Ovary (tissue), 9 donors: ENCODE results near the gene PRR36. TPM values are rescaled to one million over a fixed set of nuclear protein-coding genes. Genes with fewer than 3 reads are reported as not detected.
"Not testable (repeated sequence)": the region's sequence is repeated elsewhere in the genome, so short reads cannot be mapped to it uniquely, and the experiment has no call there.

Experiments used
- DNase-seq, 5 donors: peaks; one replicate each; pipeline ENCODE4 v3.0.0-alpha.2; 2019 to 2020
- H3K27ac ChIP-seq, 2 donors: fragments of 200-600 bp; one replicate each; pipeline versions ENCODE4 v1.5.1 to v1.8.0; 2019 to 2022
- H3K27me3 ChIP-seq: fragments of 200-600 bp; one replicate; pipeline ENCODE4 v1.8.0; 2022
- H3K36me3 ChIP-seq: fragments of 200-600 bp; sonication (generic); one replicate; pipeline ENCODE4 v1.5.1; 2019
- H3K4me1 ChIP-seq: one replicate; pipeline ENCODE4 v1.8.1; 2013; ENCODE audit warnings: mild to moderate bottlenecking, moderate library complexity; ENCODE audit not compliant: insufficient read depth
- H3K4me3 ChIP-seq: fragments of 200-600 bp; sonication (generic); one replicate; pipeline ENCODE4 v1.5.1; 2017
- H3K9me3 ChIP-seq, 2 donors: fragments of 200-600 bp in 1 of 2; sonication (generic) in 1 of 2; one replicate each; pipeline versions ENCODE4 v1.5.1 to v1.8.1; 2013 to 2019; ENCODE audit warnings: mild to moderate bottlenecking in 1 of 2, moderate library complexity in 1 of 2
- EP300 ChIP-seq: sonication (generic); formaldehyde crosslinking; IDR thresholded peaks from one replicate; pipeline ENCODE4 v1.6.1; 2017; ENCODE audit warnings: antibody characterized with exemption
- POLR2A ChIP-seq: fragments of 450-650 bp; IDR thresholded peaks from one replicate; pipeline ENCODE4 v1.6.1; 2017; ENCODE audit warnings: antibody characterized with exemption, mild to moderate bottlenecking, moderate library complexity
- WGBS, 3 donors: extraction: QIAGEN DNeasy Blood & Tissue Kit in 1 of 3; methylation state at CpG; one replicate each; pipeline versions ENCODE4 v1.1.5 to v1.1.7; 2013 to 2017; 5-methylcytosine and 5-hydroxymethylcytosine counted together
- intact Hi-C, 4 donors: fragments of 100-400 bp; cut with DNase I; formaldehyde crosslinking; loops; one replicate each; pipeline versions ENCODE4 v1.11.0 to v1.15.1; 2022 to 2023
- polyA plus RNA-seq, 2 donors: library from polyadenylated mRNA; stranded (reverse); fragments of 200-250 nt in 1 of 2; fragments of 350-450 nt in 1 of 2; fragmentation: Illumina TruSeq in 1 of 2; extraction: RNeasy Lipid Tissue Mini Kit (QIAGEN cat#74804) in 1 of 2; gene quantifications; one replicate each; pipeline ENCODE4 v1.2.3, GENCODE V29; 2013 to 2014
- total RNA-seq, 7 donors: library from RNA; depleted of rRNA in 2 of 7; stranded (reverse); fragments of >200 nt in 2 of 7; fragmentation: NEBNext Ultra II Directional in 3 of 7; extraction: Animal tissue kit (Norgen Biotek cat#: 25700) in 3 of 7; gene quantifications; one replicate each; pipeline versions ENCODE4 v1.1.0 to v1.2.4, GENCODE V29; 2016 to 2023
- TF ChIP-seq, protein P1 (sequence below), 3 donors: fragments of 450-650 bp in 2 of 3; fragments of 200-600 bp in 1 of 3; IDR thresholded peaks; one replicate each; pipeline versions ENCODE4 v1.5.1 to v1.8.0; 2016 to 2022; ENCODE audit warnings: antibody characterized with exemption in 3 of 3, mild to moderate bottlenecking in 1 of 3
- donor health status: DM: no; HTN: no; CAD: no; lungs with moderate emphysema.
- donor health status: DM: no; HTN: no; CAD: no.
- donor health status: Bipolar disorder and iron deficiency.
- donor health status: DM: yes; HTN: yes; CAD: no.
- donor health status: DM: no; HTN: no; CAD: no.
- donor health status: DM: yes; HTN: yes; CAD: no.

The PRR36 gene
- total and polyA plus RNA-seq, 9 donors: 0.05 to 2.2 (median 0.60) TPM

DNA sequence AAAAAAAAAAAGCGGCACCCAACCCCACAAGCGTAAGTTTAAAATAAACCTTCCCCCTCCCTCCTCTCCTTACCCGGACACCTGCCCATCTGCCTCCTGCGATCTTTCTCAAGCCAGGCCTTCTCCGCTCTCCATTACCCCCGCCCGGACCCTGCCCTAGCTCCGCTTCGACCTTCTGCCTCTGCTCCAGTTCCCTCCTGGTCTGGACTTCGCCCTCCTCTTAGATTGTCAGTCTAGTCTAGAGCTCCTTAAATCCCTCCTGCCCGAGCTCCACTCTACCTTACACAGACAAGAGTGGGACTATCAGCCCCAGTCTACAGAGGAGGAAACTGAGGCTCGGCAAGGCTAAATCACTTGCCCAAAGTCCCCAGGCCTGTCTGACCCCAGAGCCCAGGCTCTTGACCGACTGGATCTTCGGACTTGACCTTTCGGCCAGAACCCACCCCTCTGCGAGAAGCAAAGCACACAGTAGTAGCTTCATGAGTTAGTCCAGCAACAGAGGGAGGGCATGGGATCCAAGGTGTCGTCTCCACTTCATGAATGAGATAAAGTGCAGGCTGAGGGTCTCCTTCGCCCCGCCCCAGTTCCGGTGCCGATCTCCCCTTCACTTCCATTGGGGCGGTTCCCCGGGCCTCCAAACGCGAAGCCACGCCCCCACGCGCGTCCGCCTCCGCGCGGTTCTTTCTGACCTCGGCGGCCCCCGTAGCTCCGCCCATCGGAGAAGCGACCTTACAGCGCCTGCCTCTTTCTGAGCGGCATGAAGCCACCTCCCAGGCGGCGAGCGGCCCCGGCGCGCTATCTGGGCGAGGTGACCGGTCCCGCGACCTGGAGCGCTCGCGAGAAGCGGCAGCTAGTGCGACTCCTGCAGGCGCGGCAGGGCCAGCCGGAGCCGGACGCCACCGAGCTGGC is 45.7 kb upstream of the PRR36 start, which contains the start of gene SNAPC2:
TSS of gene SNAPC2 (plus strand) at position 729 of the 909 bp plus-strand sequence. CDS start at position 758, 29 bp downstream.
- H3K4me1 ChIP-seq: peaks cover 25% of the 10 kb centered on the region
- 11 to 16% (median 11%) methylated on average over 51 to 62 of the region's 62 CpGs for WGBS, 3 donors
- intact Hi-C loops: no loop called here
- peak; percentile 50 for TF ChIP-seq POLR2A
- TF ChIP-seq, protein P1, sequence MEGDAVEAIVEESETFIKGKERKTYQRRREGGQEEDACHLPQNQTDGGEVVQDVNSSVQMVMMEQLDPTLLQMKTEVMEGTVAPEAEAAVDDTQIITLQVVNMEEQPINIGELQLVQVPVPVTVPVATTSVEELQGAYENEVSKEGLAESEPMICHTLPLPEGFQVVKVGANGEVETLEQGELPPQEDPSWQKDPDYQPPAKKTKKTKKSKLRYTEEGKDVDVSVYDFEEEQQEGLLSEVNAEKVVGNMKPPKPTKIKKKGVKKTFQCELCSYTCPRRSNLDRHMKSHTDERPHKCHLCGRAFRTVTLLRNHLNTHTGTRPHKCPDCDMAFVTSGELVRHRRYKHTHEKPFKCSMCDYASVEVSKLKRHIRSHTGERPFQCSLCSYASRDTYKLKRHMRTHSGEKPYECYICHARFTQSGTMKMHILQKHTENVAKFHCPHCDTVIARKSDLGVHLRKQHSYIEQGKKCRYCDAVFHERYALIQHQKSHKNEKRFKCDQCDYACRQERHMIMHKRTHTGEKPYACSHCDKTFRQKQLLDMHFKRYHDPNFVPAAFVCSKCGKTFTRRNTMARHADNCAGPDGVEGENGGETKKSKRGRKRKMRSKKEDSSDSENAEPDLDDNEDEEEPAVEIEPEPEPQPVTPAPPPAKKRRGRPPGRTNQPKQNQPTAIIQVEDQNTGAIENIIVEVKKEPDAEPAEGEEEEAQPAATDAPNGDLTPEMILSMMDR (IDR thresholded peaks at IDR 0.05): peak in 1 of 3 donors; percentile 41
- TF ChIP-seq EP300: peak; percentile 35
- peak within 1 kb of the TSS; percentile 96 for H3K4me3 ChIP-seq
- H3K9me3 ChIP-seq: no peaks in the 10 kb centered on the region
- peaks cover 6% of the 10 kb centered on the region for H3K27me3 ChIP-seq
- DNase-seq: peak; percentile 96 to 99 (median 97)
- no peaks in the 10 kb centered on the region for H3K36me3 ChIP-seq
- H3K27ac ChIP-seq: peak within 1 kb of the TSS in 1 of 2 donors; percentile 78

DNA sequence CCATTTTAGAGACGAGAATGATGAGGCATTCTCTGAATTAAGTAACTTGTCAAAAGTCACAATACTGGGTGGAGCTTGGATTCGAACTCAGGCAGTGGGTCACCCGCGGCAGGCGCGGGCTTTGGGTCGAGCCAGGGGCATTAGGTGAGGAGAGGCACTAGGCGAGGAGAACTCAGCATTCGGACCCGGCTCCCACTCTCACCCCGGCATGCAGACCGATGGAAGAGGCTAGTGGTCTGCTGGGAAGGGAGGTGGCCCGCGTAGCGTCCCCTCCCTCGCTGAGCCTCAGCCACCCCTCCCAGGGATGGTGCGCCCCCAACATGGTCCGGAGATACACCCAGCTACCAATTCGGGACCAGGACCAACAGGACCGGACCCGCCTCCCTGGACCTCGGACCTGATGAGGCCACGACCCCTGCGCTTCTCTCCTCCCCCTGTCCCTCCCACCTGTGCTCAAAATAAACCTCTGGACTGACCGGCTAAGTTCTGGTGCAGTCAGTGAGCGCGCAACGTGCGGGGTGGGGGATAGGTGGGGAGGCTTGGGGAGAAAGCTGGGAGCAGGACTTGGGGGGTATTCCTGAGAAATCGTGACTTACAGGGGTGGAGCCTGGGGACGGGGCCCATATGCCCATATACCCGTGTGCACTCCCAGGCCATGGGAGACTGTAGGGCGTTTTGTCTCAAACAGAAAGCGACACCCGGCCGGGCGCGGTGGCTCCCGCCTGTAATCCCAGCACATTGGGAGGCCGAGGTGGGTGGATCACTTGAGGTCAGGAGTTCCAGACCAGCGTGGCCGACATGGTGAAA is 44.6 kb upstream of the PRR36 start:
- intact Hi-C loops: no loop called here
- no peak overlapping the region for H3K27ac ChIP-seq
- no peaks in the 10 kb centered on the region for H3K36me3 ChIP-seq
- no peak for TF ChIP-seq POLR2A
- TF ChIP-seq, protein P1 (IDR thresholded peaks at IDR 0.05): no peak
- no peak for TF ChIP-seq EP300
- peaks cover 6% of the 10 kb centered on the region for H3K27me3 ChIP-seq
- H3K9me3 ChIP-seq: no peaks in the 10 kb centered on the region
- H3K4me1 ChIP-seq: peaks cover 21% of the 10 kb centered on the region
- WGBS, 3 donors: 44 to 64% (median 47%) methylated on average over 42 of the region's 42 CpGs
- no peak overlapping the region for H3K4me3 ChIP-seq
- peak in 3 of 5 donors; percentile 53 to 56 (median 56) for DNase-seq

DNA sequence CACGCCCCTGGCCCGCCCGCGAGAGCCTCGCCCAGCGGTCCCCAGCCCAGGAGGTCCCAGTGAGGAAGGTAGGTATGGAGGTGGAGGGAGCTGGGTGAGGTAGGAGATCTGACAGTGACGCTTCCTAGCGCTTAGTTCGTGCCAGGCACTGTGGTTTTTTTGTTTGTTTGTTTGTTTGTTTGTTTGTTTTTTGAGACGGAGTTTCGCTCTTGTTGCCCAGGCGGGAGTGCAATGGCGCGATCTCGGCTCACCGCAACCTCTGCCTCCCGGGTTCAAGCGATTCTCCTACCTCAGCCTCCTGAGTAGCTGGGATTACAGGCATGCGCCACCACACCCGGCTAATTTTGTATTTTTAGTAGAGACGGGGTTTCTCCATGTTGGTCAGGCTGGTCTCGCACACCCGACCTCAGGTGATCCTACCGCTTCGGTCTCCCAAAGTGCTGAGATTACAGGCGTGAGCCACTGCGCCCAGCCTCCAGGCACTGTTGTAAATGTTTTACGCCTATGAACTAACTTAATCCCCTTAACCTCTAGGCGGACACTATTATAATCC is 43.9 kb upstream of the PRR36 start:
- H3K9me3 ChIP-seq, DNase-seq, H3K27ac ChIP-seq, H3K4me3 ChIP-seq, H3K27me3 ChIP-seq, intact Hi-C loops, H3K36me3 ChIP-seq: not testable (repeated sequence)
- peaks cover 21% of the 10 kb centered on the region for H3K4me1 ChIP-seq
- whole genome bisulfite sequencing, 3 donors: 34 to 45% (median 35%) methylated on average over 29 of the region's 29 CpGs

DNA sequence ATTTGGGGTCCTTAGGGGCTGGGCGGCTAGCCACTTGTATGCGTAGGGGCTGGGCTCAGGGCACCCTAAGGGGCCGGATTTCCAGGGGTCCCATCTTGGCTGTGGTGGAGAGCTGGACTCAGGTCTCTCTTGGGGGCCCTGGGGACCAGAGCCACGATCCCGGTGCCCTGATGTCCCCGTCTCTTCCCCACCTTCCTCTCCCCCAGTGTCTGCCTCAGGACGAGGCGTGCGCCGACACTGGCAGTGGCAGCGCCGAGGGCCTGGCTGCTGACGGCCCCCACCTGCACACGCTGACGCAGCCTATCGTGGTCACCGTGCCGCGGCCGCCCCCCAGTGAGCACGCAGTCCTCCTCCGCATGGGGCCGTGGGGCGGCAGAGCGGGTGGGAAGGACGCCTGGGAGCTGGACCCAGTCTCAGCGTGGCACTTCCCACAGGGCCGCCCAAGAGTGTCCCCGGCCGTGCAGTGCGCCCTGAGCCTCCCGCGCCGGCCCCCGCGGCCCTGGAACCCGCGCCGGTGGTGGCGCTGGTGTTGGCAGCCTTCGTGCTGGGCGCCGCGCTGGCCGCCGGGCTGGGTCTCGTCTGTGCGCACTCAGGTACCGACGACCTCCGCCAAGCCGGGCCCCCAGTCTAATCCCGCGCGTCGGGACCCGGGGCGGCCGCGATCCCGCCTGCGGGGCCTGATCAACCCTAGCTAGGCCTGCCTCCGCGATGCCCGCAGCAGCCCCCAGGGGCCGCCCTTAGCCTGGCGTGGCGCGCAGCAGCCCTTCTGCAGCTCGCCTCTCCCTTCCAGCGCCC is 43.3 kb upstream of the PRR36 start:
- H3K4me3 ChIP-seq: peak overlapping the region; percentile 26
- H3K27me3 ChIP-seq: peaks cover 6% of the 10 kb centered on the region
- WGBS, 3 donors: 1% methylated on average over 58 to 71 of the region's 71 CpGs
- no peaks in the 10 kb centered on the region for H3K36me3 ChIP-seq
- no peak overlapping the region for H3K27ac ChIP-seq
- intact Hi-C loops: no loop called here
- DNase-seq: peak in 4 of 5 donors; percentile 49 to 76 (median 64)
- no peak for TF ChIP-seq POLR2A
- TF ChIP-seq, protein P1 (IDR thresholded peaks at IDR 0.05): peak in 2 of 3 donors; percentile 19 to 52
- H3K9me3 ChIP-seq: no peaks in the 10 kb centered on the region
- H3K4me1 ChIP-seq: peaks cover 21% of the 10 kb centered on the region
